H1 (cell line): Measurements from ENCODE around the gene ZNF112. TPM values are rescaled to one million over a fixed set of nuclear protein-coding genes. Genes with fewer than 3 reads are reported as not detected.

Experiments
- CTCF ChIA-PET: fragments of 300-600 bp; sonication (Branson Sonifier 250); formaldehyde crosslinking; loops from one replicate; lab custom pipeline; 2021; ENCODE audit not compliant: partially characterized antibody; lab: Charles Lee
- POLR2A ChIA-PET: fragments of 300-600 bp; sonication (Branson Sonifier 250); formaldehyde crosslinking; loops from one replicate; lab custom pipeline; 2021; ENCODE audit warnings: inconsistent platforms; ENCODE audit not compliant: partially characterized antibody; lab: Charles Lee
- DNase-seq, 2 experiments: peaks; one replicate each; pipeline versions ENCODE4 v3.0.0 to v3.0.0-alpha.2; 2010 to 2022; ENCODE audit warnings: low spot score in 2 of 2, low read depth in 1 of 2, mixed read lengths in 1 of 2
- FAIRE-seq: peaks from 2 replicates; lab custom pipeline; 2011; peaks lifted over from hg19 to GRCh38; lab: Jason Lieb, UNC
- H2AFZ ChIP-seq: 2 replicates; pipeline ENCODE4 v1.8.1; 2012; ENCODE audit warnings: low read length, inconsistent platforms
- H2AK5ac ChIP-seq: 2 replicates; pipeline ENCODE4 v1.6.1; 2013; ENCODE audit warnings: low read depth, low read length
- H2BK120ac ChIP-seq: replicated peaks from 2 replicates; pipeline ENCODE3; 2013; ENCODE audit warnings: low read depth, low read length, inconsistent platforms
- H2BK12ac ChIP-seq: 2 replicates; pipeline ENCODE4 v1.6.1; 2013; ENCODE audit warnings: low read depth, low read length
- H2BK15ac ChIP-seq: 2 replicates; pipeline ENCODE4 v1.6.1; 2013; ENCODE audit warnings: low read length
- H2BK20ac ChIP-seq: 2 replicates; pipeline ENCODE4 v1.6.1; 2013; ENCODE audit warnings: low read length
- H2BK5ac ChIP-seq: 2 replicates; pipeline ENCODE4 v1.6.1; 2013; ENCODE audit warnings: low read depth, low read length
- H3K14ac ChIP-seq: 2 replicates; pipeline ENCODE4 v1.6.1; 2013; ENCODE audit warnings: inconsistent platforms; ENCODE audit not compliant: insufficient read length
- H3K18ac ChIP-seq: 2 replicates; pipeline ENCODE4 v1.6.1; 2013; ENCODE audit warnings: low read length; ENCODE audit errors: extremely low read depth
- H3K23ac ChIP-seq: 2 replicates; pipeline ENCODE4 v1.6.1; 2013; ENCODE audit warnings: inconsistent platforms; ENCODE audit not compliant: insufficient read length
- H3K23me2 ChIP-seq: 2 replicates; pipeline ENCODE4 v1.6.1; 2013; ENCODE audit warnings: low read depth, low read length
- H3K27ac ChIP-seq: 2 replicates; pipeline ENCODE4 v1.6.1; 2011; ENCODE audit warnings: low read depth, low read length, inconsistent platforms
- H3K27me3 ChIP-seq, 4 experiments: replicated peaks in 1 of 4; 1 replicate in 1 of 4; 2 replicates in 3 of 4; pipeline versions ENCODE4 v1.6.1 to v1.8.1; 2011 to 2013; ENCODE audit warnings: low read length in 3 of 4, mild to moderate bottlenecking in 3 of 4, inconsistent platforms in 2 of 4, mixed read lengths in 2 of 4, moderate library complexity in 1 of 4; ENCODE audit not compliant: control insufficient read depth in 3 of 4, insufficient read depth in 3 of 4; ENCODE audit errors: extremely low read depth in 1 of 4
- H3K36me3 ChIP-seq, 4 experiments: 2 replicates each; pipeline versions ENCODE4 v1.6.1 to v1.8.1; 2011 to 2013; ENCODE audit warnings: mild to moderate bottlenecking in 4 of 4, low read length in 3 of 4, moderate library complexity in 2 of 4, control low read depth in 1 of 4, inconsistent platforms in 1 of 4; ENCODE audit not compliant: insufficient read depth in 4 of 4, control insufficient read depth in 2 of 4
- H3K4ac ChIP-seq: replicated peaks from 2 replicates; pipeline ENCODE3; 2013; ENCODE audit warnings: low read length, low read depth, mixed read lengths, inconsistent platforms; ENCODE audit not compliant: insufficient read length
- H3K4me1 ChIP-seq, 4 experiments: replicated peaks in 1 of 4; 1 replicate in 1 of 4; 2 replicates in 3 of 4; pipeline versions ENCODE4 v1.6.1 to v1.8.1; 2011 to 2013; ENCODE audit warnings: low read length in 3 of 4, inconsistent platforms in 2 of 4, mixed read lengths in 1 of 4; ENCODE audit not compliant: insufficient read depth in 4 of 4, control insufficient read depth in 3 of 4
- H3K4me2 ChIP-seq, 2 experiments: 2 replicates each; pipeline versions ENCODE4 v1.6.1 to v1.8.1; 2011 to 2013; ENCODE audit warnings: low read depth in 2 of 2, low read length in 2 of 2, control low read depth in 1 of 2, inconsistent platforms in 1 of 2, mild to moderate bottlenecking in 1 of 2; ENCODE audit not compliant: insufficient read depth in 1 of 2
- H3K4me3 ChIP-seq, 4 experiments: fragments of 200-600, 300-600 bp in 1 of 4; sonication (generic), shearing (Covaris generic), sonication (Bioruptor Twin) in 1 of 4; 2 replicates each; pipeline versions ENCODE4 v1.5.1 to v1.8.1; 2011 to 2016; ENCODE audit warnings: low read length in 4 of 4, low read depth in 3 of 4, control low read depth in 2 of 4, inconsistent platforms in 2 of 4, mild to moderate bottlenecking in 2 of 4, mixed read lengths in 1 of 4, moderate library complexity in 1 of 4; ENCODE audit not compliant: insufficient read depth in 2 of 4; ENCODE audit errors: extremely low read depth in 1 of 4
- H3K56ac ChIP-seq: replicated peaks from 2 replicates; pipeline ENCODE3; 2013; ENCODE audit warnings: low read depth, mild to moderate bottlenecking, mixed read lengths, low read length, inconsistent platforms; ENCODE audit not compliant: insufficient read length
- H3K79me1 ChIP-seq: 2 replicates; pipeline ENCODE4 v1.6.1; 2013; ENCODE audit warnings: low read depth, low read length, control low read depth
- H3K79me2 ChIP-seq, 2 experiments: 2 replicates each; pipeline versions ENCODE4 v1.6.1 to v1.8.1; 2012 to 2013; ENCODE audit warnings: low read length in 2 of 2, mild to moderate bottlenecking in 2 of 2, inconsistent platforms in 1 of 2; ENCODE audit not compliant: insufficient read depth in 2 of 2, control insufficient read depth in 1 of 2
- H3K9ac ChIP-seq, 4 experiments: replicated peaks in 1 of 4; 1 replicate in 1 of 4; 2 replicates in 3 of 4; pipeline versions ENCODE4 v1.6.1 to v1.8.1; 2011 to 2013; ENCODE audit warnings: low read depth in 3 of 4, low read length in 3 of 4, control low read depth in 2 of 4, mild to moderate bottlenecking in 2 of 4, moderate library complexity in 2 of 4, inconsistent platforms in 1 of 4; ENCODE audit errors: extremely low read depth in 1 of 4
- H3K9me3 ChIP-seq, 2 experiments: 2 replicates each; pipeline versions ENCODE4 v1.6.1 to v1.8.1; 2012 to 2013; ENCODE audit warnings: mild to moderate bottlenecking in 2 of 2, moderate library complexity in 2 of 2, control low read depth in 1 of 2, inconsistent platforms in 1 of 2, low read depth in 1 of 2, low read length in 1 of 2, mixed read lengths in 1 of 2; ENCODE audit not compliant: insufficient read depth in 2 of 2
- H4K20me1 ChIP-seq, 2 experiments: replicated peaks in 1 of 2; 2 replicates each; pipeline versions ENCODE3 to v1.8.1; 2011 to 2013; ENCODE audit warnings: inconsistent platforms in 2 of 2, low read length in 2 of 2, mild to moderate bottlenecking in 1 of 2; ENCODE audit not compliant: insufficient read depth in 2 of 2, control insufficient read depth in 1 of 2
- H4K5ac ChIP-seq: 2 replicates; pipeline ENCODE4 v1.6.1; 2013; ENCODE audit warnings: low read length, low read depth, mixed read lengths, inconsistent platforms; ENCODE audit not compliant: insufficient read length
- H4K8ac ChIP-seq: 2 replicates; pipeline ENCODE4 v1.8.0; 2013; ENCODE audit warnings: mild to moderate bottlenecking, moderate library complexity, low read length, inconsistent platforms; ENCODE audit not compliant: insufficient read depth; ENCODE audit errors: extremely low read depth
- H4K91ac ChIP-seq: replicated peaks from 2 replicates; pipeline ENCODE3; 2013; ENCODE audit warnings: low read length, mixed read lengths, inconsistent platforms; ENCODE audit not compliant: insufficient read length
- EZH2 ChIP-seq: fragments of 200-600 bp; sonication (generic); IDR thresholded peaks from 2 replicates; pipeline ENCODE4 v1.7.1; 2012; ENCODE audit warnings: low read depth, mild to moderate bottlenecking, moderate library complexity, low read length, inconsistent platforms; ENCODE audit not compliant: severe bottlenecking
- GABPA ChIP-seq: IDR thresholded peaks from 2 replicates; pipeline ENCODE4 v1.6.1; 2011; ENCODE audit warnings: mild to moderate bottlenecking, low read length, moderate library complexity, borderline replicate concordance; ENCODE audit not compliant: insufficient read depth
- KDM4A ChIP-seq: IDR thresholded peaks from one replicate; pipeline ENCODE4 v1.7.1; 2012; ENCODE audit warnings: low read depth, mild to moderate bottlenecking, moderate library complexity, low read length, inconsistent platforms; ENCODE audit not compliant: severe bottlenecking
- SP2 ChIP-seq: IDR thresholded peaks from 2 replicates; pipeline ENCODE4 v1.6.1; 2012; ENCODE audit warnings: mild to moderate bottlenecking, low read length, inconsistent platforms
- WGBS, 2 experiments: shearing (Covaris generic) in 1 of 2; methylation state at CpG; one replicate each; pipeline versions ENCODE4 v1.1.6 to v1.1.7; 2013 to 2015; ENCODE audit warnings: low lambda C conversion rate in 2 of 2, mixed read lengths in 2 of 2, inconsistent platforms in 1 of 2, low coverage in 1 of 2, missing lambda C conversion rate in 1 of 2; ENCODE audit not compliant: insufficient replicate concordance in 2 of 2, insufficient coverage in 1 of 2, insufficient read length in 1 of 2; ENCODE audit errors: extremely low coverage in 1 of 2, missing lambda C conversion rate in 1 of 2; 5-methylcytosine and 5-hydroxymethylcytosine counted together
- polyA plus RNA-seq, 7 experiments: library from polyadenylated mRNA; depleted of rRNA in 3 of 7; stranded (reverse) in 5 of 7; unstranded in 2 of 7; fragments of >200 nt in 5 of 7; fragments of 200-250 nt in 2 of 7; gene quantifications; 1 replicate in 5 of 7; 2 replicates in 1 of 7; 4 replicates in 1 of 7; pipeline versions ENCODE4 v1.2.1 to v1.2.3, GENCODE V29; 2011 to 2013; ENCODE audit warnings: missing spikeins in 2 of 7, mixed read lengths in 2 of 7
- total RNA-seq: library from RNA; stranded (reverse); fragmentation: NEBNext Ultra II Directional; extraction: Animal tissue kit (Norgen Biotek cat#: 25700); gene quantifications from 2 replicates; pipeline ENCODE4 v1.2.1, GENCODE V29; 2021
- TF ChIP-seq, protein P1 (sequence below): IDR thresholded peaks from 2 replicates; pipeline ENCODE4 v1.6.1; 2012; ENCODE audit warnings: inconsistent platforms

ZNF112 gene
- total and polyA plus RNA-seq, 2 of the 8 experiments (the other 6 are each of a cell fraction or from before 2014, with no cell fraction given), result 0.70 to 2.8 TPM

DNA sequence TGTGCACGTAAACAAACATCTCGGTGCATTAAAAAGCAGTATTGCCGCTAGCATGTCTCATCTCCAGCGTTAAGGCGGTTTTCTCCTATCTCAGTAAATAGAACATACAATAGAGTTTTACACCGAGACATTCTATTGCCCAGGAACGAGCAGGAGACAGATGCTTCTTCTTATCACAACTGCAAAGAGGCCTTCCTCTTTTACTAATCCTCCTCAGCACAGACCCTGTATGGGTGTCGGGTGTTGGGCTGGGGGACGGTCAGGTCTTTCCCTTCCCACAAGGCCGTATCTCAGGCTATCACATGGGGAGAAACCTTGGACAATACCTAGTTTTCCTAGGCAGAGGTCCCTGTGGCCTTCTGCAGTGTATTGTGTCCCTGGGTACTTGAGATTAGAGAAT, 75.6 kb downstream of the ZNF112 start:
- TF ChIP-seq GABPA (no peak), EZH2 (no peak), KDM4A (no peak), SP2 (no peak)
- TF ChIP-seq, protein P1, sequence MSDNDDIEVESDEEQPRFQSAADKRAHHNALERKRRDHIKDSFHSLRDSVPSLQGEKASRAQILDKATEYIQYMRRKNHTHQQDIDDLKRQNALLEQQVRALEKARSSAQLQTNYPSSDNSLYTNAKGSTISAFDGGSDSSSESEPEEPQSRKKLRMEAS, result no peak
- ChIA-PET POLR2A (no interaction called here), CTCF (no interaction called here)
- H3K79me1 ChIP-seq, result no peaks in the 10 kb centered on the region
- H2BK12ac ChIP-seq, result no peak overlapping the region
- H3K27ac ChIP-seq, result no peak overlapping the region
- DNase-seq, result no peak
- no peaks in the 10 kb centered on the region for H3K4me1 ChIP-seq
- no peak for FAIRE-seq
- H4K8ac ChIP-seq, result no peak overlapping the region
- no peak overlapping the region for H3K23ac ChIP-seq
- no peak overlapping the region for H2AK5ac ChIP-seq
- no peaks in the 10 kb centered on the region; a peak in 1 of 8 replicates for H3K36me3 ChIP-seq
- H3K23me2 ChIP-seq, result no peaks in the 10 kb centered on the region
- H4K5ac ChIP-seq, result no peak overlapping the region
- H3K4ac ChIP-seq, result no peak overlapping the region
- H3K4me2 ChIP-seq, result no peak overlapping the region
- peaks cover 19 to 24% of the 10 kb centered on the region in 2 experiments; a peak in 3 of 4 replicates for H3K9me3 ChIP-seq
- H3K9ac ChIP-seq, result no peak overlapping the region
- no peak overlapping the region for H2AFZ ChIP-seq
- no peak overlapping the region for H3K14ac ChIP-seq
- no peak overlapping the region for H2BK15ac ChIP-seq
- H3K4me3 ChIP-seq, result no peak overlapping the region
- H3K79me2 ChIP-seq, result no peaks in the 10 kb centered on the region
- peaks cover 0 to 1% (median 0%) of the 10 kb centered on the region in 4 experiments; a peak in 1 of 7 replicates for H3K27me3 ChIP-seq
- H2BK20ac ChIP-seq, result no peak overlapping the region
- H3K56ac ChIP-seq, result no peak overlapping the region
- H2BK120ac ChIP-seq, result no peak overlapping the region
- no peaks in the 10 kb centered on the region for H4K20me1 ChIP-seq
- WGBS, 2 experiments, result 94% methylated on average over 10 of the region's 10 CpGs; no CpG with 5 or more reads in 1 of the 2 experiments
- H3K18ac ChIP-seq, result no peak overlapping the region
- no peak overlapping the region for H2BK5ac ChIP-seq
- no peak overlapping the region for H4K91ac ChIP-seq
